RWPE1 (cell line): ENCODE measurements around the gene C20orf141.
"Not testable (repeated sequence)": the region's sequence is repeated elsewhere in the genome, so short reads cannot be mapped to it uniquely, and the experiment has no call there.

ENCODE experiments used
- CTCF ChIA-PET: fragments of 350-600 bp; sonication (Branson Sonifier 250); formaldehyde crosslinking; extraction: SDS; loops from one replicate; lab custom pipeline; 2021; lab: Yijun Ruan, JAX
- POLR2A ChIA-PET: fragments of 400-600 bp; formaldehyde crosslinking; extraction: SDS; loops from one replicate; lab custom pipeline; 2020; ENCODE audit warnings: antibody characterized with exemption; ENCODE audit not compliant: low non-redundant PET; lab: Yijun Ruan, JAX
- DNase-seq: peaks from one replicate; pipeline ENCODE4 v3.0.0; 2012; ENCODE audit warnings: low spot score
- H3K27ac ChIP-seq: fragments of 450-650 bp; 2 replicates; pipeline ENCODE4 v1.5.1; 2017
- TF ChIP-seq, protein P1 (sequence below): fragments of 450-650 bp; conservative IDR thresholded peaks from 2 replicates; pipeline ENCODE4 v1.5.1; 2017; ENCODE audit warnings: low read depth, mild to moderate bottlenecking

The C20orf141 gene, protein sequence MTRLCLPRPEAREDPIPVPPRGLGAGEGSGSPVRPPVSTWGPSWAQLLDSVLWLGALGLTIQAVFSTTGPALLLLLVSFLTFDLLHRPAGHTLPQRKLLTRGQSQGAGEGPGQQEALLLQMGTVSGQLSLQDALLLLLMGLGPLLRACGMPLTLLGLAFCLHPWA

DNA sequence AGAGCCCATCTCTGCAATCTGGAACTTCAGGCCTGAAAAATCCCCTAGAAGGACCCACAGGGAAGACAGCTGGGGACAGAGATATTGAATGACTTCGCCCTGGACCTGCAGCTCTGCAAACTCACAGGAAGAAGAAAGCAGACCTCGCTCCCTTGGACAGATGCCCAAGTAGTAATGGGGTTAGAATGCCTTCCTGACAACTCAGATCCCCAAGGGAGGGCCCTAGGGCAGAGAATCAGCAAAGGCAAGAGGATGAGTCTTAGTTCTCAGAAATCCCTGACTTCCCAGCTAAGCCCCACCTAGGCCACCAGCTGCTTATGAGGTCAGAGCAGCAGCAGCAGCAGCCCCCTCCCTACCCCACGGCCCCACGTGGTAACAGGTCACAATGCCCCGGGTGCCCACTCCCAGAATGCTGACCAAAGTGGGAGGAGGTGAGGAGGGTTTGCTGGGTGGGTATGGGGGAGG is at the start of gene C20orf141:
Gene C20orf141, plus strand, starts transcription at position 401 of the 465 bp plus-strand sequence. CDS start 198 bp downstream, outside the sequence.
- H3K27ac ChIP-seq, result peak within 1 kb of the TSS; percentile 39
- ChIA-PET CTCF (no interaction called here), POLR2A (no interaction called here)
- TF ChIP-seq, protein P1, sequence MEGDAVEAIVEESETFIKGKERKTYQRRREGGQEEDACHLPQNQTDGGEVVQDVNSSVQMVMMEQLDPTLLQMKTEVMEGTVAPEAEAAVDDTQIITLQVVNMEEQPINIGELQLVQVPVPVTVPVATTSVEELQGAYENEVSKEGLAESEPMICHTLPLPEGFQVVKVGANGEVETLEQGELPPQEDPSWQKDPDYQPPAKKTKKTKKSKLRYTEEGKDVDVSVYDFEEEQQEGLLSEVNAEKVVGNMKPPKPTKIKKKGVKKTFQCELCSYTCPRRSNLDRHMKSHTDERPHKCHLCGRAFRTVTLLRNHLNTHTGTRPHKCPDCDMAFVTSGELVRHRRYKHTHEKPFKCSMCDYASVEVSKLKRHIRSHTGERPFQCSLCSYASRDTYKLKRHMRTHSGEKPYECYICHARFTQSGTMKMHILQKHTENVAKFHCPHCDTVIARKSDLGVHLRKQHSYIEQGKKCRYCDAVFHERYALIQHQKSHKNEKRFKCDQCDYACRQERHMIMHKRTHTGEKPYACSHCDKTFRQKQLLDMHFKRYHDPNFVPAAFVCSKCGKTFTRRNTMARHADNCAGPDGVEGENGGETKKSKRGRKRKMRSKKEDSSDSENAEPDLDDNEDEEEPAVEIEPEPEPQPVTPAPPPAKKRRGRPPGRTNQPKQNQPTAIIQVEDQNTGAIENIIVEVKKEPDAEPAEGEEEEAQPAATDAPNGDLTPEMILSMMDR, result no peak
- peak; percentile 93 for DNase-seq

DNA sequence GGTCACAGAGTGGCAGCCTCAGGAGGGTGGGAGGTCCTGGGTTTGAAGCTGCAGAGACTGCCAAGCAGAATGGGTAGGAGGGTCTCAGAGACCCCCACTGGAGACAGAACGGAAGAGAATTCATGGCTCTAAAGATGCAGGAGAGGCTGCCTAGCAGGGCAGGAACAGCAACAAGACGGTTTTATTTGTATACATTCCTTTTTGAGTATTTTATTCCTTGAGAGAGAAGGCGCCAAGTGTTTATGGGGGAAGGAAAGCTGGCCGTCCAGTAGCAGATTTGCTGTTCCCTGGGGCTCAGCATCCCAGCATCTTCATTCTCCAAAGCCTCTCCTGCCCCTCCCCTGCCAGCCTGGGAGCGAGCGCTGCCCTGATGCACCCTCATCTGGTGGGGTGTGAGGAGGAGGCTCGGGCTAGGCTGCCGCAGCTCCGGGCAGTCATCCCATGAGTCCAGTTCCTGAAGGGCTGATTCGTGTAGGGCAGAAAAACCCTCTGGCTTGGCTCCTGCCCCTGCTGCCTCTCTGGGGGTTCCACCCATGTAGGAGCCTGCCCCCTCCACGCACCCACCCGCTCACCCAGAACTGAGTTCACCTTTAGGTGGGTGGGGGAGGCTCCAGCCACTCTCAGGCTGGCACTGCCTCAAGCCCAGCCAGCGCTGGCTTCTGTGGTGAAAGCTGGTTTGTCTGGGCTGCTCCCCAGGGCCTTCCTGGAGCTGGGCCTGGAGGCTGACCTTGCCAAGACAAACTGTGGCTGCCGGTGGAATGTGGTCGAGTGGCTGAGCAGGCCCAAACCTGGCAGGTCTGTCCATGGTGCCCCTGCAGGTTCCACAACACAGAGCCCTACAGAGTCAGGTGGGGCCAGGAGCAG is 46.8 kb upstream of the C20orf141 start:
- H3K27ac ChIP-seq, result peak overlapping the region; percentile 64
- TF ChIP-seq, protein P1, result no peak
- DNase-seq, result peak; percentile 82
- ChIA-PET CTCF (interaction anchor here (0.5 to 2.7 kb wide), 2 partner anchors 15 to 491 kb away, joined by 3 to 19 read pairs; no protein-coding TSS in a partner anchor), POLR2A (no interaction called here)

DNA sequence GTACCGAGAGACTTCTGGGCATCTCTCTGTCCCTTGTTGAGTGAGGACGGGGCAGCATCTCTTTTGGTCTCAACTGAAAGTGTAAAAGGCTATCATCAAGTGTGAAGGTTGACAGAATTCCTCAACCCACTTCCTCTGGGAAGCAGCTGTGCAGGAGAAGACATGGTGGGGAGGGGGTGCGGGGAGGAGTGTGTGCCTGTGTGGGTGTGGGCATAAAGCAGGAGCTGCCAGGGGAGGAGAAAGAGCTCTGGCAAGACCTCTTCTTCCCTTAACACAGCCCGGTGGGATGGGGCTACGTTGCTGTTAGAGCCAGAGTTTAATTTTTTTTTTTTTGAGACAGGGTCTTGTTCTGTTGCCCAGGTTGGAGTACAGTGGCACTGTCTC is 46.2 kb upstream of the C20orf141 start:
- POLR2A ChIA-PET, result no interaction called here
- peak overlapping the region; percentile 64 for H3K27ac ChIP-seq
- TF ChIP-seq, protein P1, result no peak
- no peak for DNase-seq
- CTCF ChIA-PET, result interaction anchor here (2.7 kb wide), 1 partner anchor 16 kb away, joined by 19 read pairs; no protein-coding TSS in a partner anchor

DNA sequence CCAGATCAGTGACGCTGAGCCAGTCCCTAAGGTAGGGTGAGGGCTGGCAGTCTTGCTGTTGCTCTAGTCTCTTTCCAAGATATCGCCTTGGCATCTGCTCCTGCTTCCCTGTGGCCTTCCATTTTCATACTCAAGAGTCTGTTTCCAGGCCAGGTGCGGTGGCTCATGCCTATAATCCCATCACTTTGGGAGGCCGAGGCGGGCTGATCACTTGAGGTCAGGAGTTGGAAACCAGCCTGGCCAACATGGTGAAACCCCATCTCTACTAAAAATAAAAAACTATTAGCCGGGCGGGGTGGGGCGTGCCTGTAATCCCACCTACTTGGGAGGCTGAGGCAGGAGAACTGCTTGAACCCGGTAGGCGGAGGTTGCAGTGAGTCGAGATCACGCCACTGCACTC is 44.7 kb upstream of the C20orf141 start:
- POLR2A ChIA-PET, CTCF ChIA-PET, H3K27ac ChIP-seq, DNase-seq: not testable (repeated sequence)

DNA sequence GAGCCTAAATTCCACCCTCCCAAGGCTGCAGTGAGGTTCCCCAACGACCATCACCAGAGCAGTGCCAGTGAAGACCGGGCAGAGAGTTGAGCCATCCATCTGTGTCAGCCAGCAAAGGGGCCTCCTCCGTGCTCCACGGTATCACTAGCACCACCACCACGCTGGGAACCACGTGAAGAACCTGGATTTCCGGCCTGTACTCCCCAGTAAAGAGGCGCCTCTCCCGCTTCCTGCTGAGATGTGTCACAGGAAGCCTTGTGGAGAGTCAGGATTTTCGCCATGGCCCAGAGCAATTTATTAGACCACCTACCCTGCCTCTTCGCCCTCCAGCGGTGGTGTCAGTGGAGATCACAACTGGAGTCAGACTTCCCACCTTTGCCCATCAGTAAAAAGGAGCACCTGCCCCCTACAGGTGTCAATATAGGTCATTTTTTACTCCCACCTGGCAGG is 43.1 kb upstream of the C20orf141 start:
- no peak for DNase-seq
- TF ChIP-seq, protein P1, result no peak
- no peak overlapping the region for H3K27ac ChIP-seq
- POLR2A ChIA-PET, result no interaction called here
- CTCF ChIA-PET, result interaction anchor here (0.6 kb wide), 2 partner anchors 28 to 56 kb away, joined by 4 read pairs; no protein-coding TSS in a partner anchor

DNA sequence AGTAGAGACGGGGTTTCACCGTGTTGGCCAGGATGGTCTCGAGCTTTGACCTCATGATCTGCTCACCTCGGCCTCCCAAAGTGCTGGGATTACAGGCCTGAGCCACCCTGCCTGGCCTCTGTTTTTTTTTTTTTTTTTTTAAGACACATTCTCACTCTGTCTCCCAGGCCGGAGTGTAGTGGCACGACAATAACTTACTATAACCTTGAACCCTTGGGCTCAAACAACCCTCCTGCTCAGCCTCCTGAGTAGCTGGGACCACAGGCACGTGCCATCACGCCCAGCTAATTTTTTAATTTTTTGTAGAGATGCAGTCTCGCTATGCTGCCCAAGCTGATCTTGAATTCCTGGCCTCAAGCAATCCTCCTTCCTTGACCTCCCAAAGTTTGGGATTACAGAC is 41.0 kb upstream of the C20orf141 start:
- no peak overlapping the region for H3K27ac ChIP-seq
- DNase-seq, result no peak
- ChIA-PET CTCF (no interaction called here), POLR2A (no interaction called here)
- TF ChIP-seq, protein P1, result no peak
